Panc1 (cell line): ENCODE measurements around the gene AIFM1. TPM values are rescaled to one million over a fixed set of nuclear protein-coding genes. Genes with fewer than 3 reads are reported as not detected.
A peak's percentile ranks its signal among the peaks of the same experiment; 100 is the strongest.

Experiments used
- ATAC-seq: fragments of 200-7000 bp; cut with Tn5 transposase; 2 replicates; pipeline ENCODE4 v1.9.1; 2020; ENCODE audit warnings: mild to moderate bottlenecking, moderate library complexity
- BruUV-seq: library from RNA; stranded (reverse); fragments of 400-500 nt; replicated peaks from 2 replicates; lab custom pipeline; 2021; lab: Mats Ljungman, UMichigan
- CTCF ChIA-PET: fragments of 300-600 bp; sonication (Branson Sonifier 250); formaldehyde crosslinking; loops from one replicate; lab custom pipeline; 2022; ENCODE audit warnings: antibody characterized with exemption; lab: Charles Lee
- POLR2A ChIA-PET: fragments of 300-600 bp; sonication (Branson Sonifier 250); formaldehyde crosslinking; loops from one replicate; lab custom pipeline; 2022; ENCODE audit warnings: antibody characterized with exemption; lab: Charles Lee
- DNase-seq: peaks from one replicate; pipeline ENCODE4 v3.0.0-alpha.2; 2010; ENCODE audit warnings: low read depth, low spot score
- H3K27ac ChIP-seq: 2 replicates; pipeline ENCODE4 v1.5.1; 2011; ENCODE audit warnings: mild to moderate bottlenecking, low read length, inconsistent platforms
- H3K27me3 ChIP-seq: fragments of 200-500 bp; sonication (Bioruptor generic); 2 replicates; pipeline ENCODE4 v1.6.0; 2014; ENCODE audit warnings: low read length, inconsistent platforms; ENCODE audit not compliant: control insufficient read depth, insufficient read depth
- H3K36me3 ChIP-seq: fragments of 200-500 bp; sonication (Bioruptor generic); 2 replicates; pipeline ENCODE4 v1.5.1; 2014; ENCODE audit warnings: inconsistent platforms, mild to moderate bottlenecking, low read length, moderate library complexity; ENCODE audit not compliant: control insufficient read depth, insufficient read depth
- H3K4me1 ChIP-seq: 2 replicates; pipeline ENCODE4 v1.5.1; 2011; ENCODE audit warnings: inconsistent platforms, mild to moderate bottlenecking, low read length, moderate library complexity; ENCODE audit not compliant: control insufficient read depth, insufficient read depth
- H3K4me3 ChIP-seq, 2 experiments: 2 replicates each; pipeline ENCODE4 v1.5.1; 2011 to 2012; ENCODE audit warnings: low read depth in 2 of 2, low read length in 2 of 2, mild to moderate bottlenecking in 2 of 2, inconsistent platforms in 1 of 2, moderate library complexity in 1 of 2
- H3K9me3 ChIP-seq: fragments of 200-500 bp; sonication (Bioruptor generic); 2 replicates; pipeline ENCODE4 v1.5.1; 2014; ENCODE audit warnings: low read depth, mild to moderate bottlenecking, inconsistent platforms, low read length, moderate library complexity; ENCODE audit not compliant: control insufficient read depth, insufficient read depth
- CTCF ChIP-seq: fragments of 450-650 bp; IDR thresholded peaks from 2 replicates; pipeline ENCODE4 v1.5.1; 2017; ENCODE audit warnings: mild to moderate bottlenecking
- POLR2AphosphoS5 ChIP-seq: IDR thresholded peaks from 2 replicates; pipeline ENCODE4 v1.6.1; 2012; ENCODE audit warnings: mild to moderate bottlenecking, low read depth, low read length, moderate library complexity
- REST ChIP-seq, 2 experiments: IDR thresholded peaks; 2 replicates each; pipeline ENCODE4 v1.6.1; 2011 to 2012; ENCODE audit warnings: low read depth in 2 of 2, control low read depth in 1 of 2, low read length in 1 of 2, mild to moderate bottlenecking in 1 of 2, moderate library complexity in 1 of 2; ENCODE audit not compliant: insufficient read depth in 1 of 2
- SIN3A ChIP-seq: IDR thresholded peaks from 2 replicates; pipeline ENCODE4 v1.6.1; 2012; ENCODE audit warnings: low read depth, mild to moderate bottlenecking, low read length, moderate library complexity, borderline replicate concordance; ENCODE audit not compliant: insufficient read depth
- TCF7L2 ChIP-seq: IDR thresholded peaks from 2 replicates; pipeline ENCODE4 v1.6.1; 2011; ENCODE audit warnings: mild to moderate bottlenecking, low read depth, low read length, inconsistent platforms
- in situ Hi-C: cut with HindIII; loops from 2 replicates; pipeline ENCODE4 v1.10.0; 2016; ENCODE audit warnings: low sequenced_read_pairs, low pct_unique_long_range_greater_than_20kb
- intact Hi-C: fragments of 100-400 bp; cut with micrococcal nuclease; formaldehyde crosslinking; loops from one replicate; pipeline ENCODE4 v1.10.0; 2022; ENCODE audit not compliant: unreplicated experiment
- total RNA-seq: library from RNA; stranded (reverse); gene quantifications from one replicate; pipeline ENCODE4 v1.2.1, GENCODE V29; 2021; ENCODE audit not compliant: unreplicated experiment

Gene AIFM1
- total RNA-seq, 1 experiment from 2014 or later = 96.6 TPM

- DNase-seq (no peak), ATAC-seq (no peak)
- Histone ChIP-seq H3K9me3 (no peaks in the 10 kb centered on the region), H3K36me3 (no peaks in the 10 kb centered on the region), H3K27ac (peak overlapping the region; percentile 90), H3K4me1 (peaks cover 43% of the 10 kb centered on the region), H3K27me3 (no peaks in the 10 kb centered on the region), H3K4me3 (peak overlapping the region; percentile 22 to 43)
- intact Hi-C loops = no loop called here
- BruUV-seq = no TSS peak
- ChIA-PET CTCF (interaction anchor here (0.5 to 2.2 kb wide), 4 partner anchors 15 to 58 kb away, joined by 3 to 7 read pairs (median 4); no protein-coding TSS in a partner anchor), POLR2A (interaction anchor here (0.7 to 1.4 kb wide), 2 partner anchors 10 to 46 kb away, joined by 3 to 8 read pairs; partner anchors contain the start of gene AIFM1)
- in situ Hi-C loops = no loop called here
- no peak for TF ChIP-seq REST (IDR thresholded peaks at IDR 0.05; ENCODE audit: insufficient read depth in 1 of 2, low read depth in 2 of 2, low read length in 1 of 2)
- TF ChIP-seq POLR2AphosphoS5 = no peak
- no peak for TF ChIP-seq CTCF
- no peak for TF ChIP-seq SIN3A
- TF ChIP-seq TCF7L2 = no peak
These were observed 46.2 kb downstream of the AIFM1 start for GRCh38 chrX:130119312-130119898.

DNA sequence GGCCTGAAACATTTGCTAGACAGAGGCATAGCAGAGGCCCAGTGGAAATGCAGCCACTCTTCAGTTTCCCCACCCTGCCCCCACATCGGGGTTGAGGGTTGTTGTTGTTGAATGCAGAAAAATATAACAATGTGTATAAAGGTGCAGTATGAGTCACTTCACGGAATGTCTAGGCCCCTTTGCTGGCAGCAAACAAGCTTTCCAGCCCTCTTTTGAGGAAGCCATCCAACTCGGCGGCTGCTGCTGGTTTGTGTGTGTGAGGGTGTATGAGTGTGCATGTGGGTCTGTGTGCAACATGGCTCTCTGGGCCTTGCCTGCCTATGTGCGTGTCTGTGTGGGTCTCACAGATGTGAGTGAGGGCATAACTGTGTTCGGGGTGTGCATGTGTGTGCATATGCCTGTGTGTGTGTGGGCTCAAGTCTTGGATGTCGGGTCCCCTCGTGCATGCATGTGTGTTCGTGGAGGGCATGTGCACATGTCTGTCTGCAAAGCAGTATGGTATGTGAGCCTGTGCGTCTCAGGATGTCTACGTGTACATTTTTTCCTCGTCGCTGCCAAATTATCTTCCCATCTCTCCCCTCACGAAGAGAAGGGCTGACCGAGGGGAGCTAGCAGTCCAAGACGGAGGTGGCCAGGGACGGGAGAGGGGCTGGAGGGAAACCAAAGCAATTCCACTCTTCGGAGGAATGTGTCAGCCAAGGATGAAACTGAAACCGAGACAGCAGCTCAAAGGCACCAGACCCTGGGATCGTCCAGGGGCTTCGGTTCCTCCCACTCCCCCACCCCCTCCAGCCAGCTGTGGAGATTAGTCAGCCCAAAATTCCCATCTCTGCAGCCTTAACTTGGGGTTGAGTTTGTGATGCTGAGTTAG is 47.0 kb downstream of the AIFM1 start:
- ChIA-PET CTCF (interaction anchor here (0.5 kb wide), 1 partner anchor 14 kb away, joined by 5 read pairs; no protein-coding TSS in a partner anchor), POLR2A (interaction anchor here (0.7 kb wide), 1 partner anchor 47 kb away, joined by 3 read pairs; the partner anchor contains the start of gene AIFM1)
- Histone ChIP-seq H3K9me3 (no peaks in the 10 kb centered on the region), H3K27me3 (no peaks in the 10 kb centered on the region), H3K4me1 (peaks cover 50% of the 10 kb centered on the region), H3K36me3 (no peaks in the 10 kb centered on the region), H3K27ac (peak overlapping the region; percentile 90), H3K4me3 (peak overlapping the region; percentile 22 to 43)
- intact Hi-C loops = no loop called here
- in situ Hi-C loops = no loop called here
- ATAC-seq = peak; percentile 46
- DNase-seq = no peak
- no TSS peak for BruUV-seq
- TF ChIP-seq REST (IDR thresholded peaks at IDR 0.05; ENCODE audit: insufficient read depth in 1 of 2, low read depth in 2 of 2, low read length in 1 of 2) = no peak
- TF ChIP-seq POLR2AphosphoS5 = no peak; the same call in 1 of the 2 replicates
- no peak for TF ChIP-seq SIN3A
- no peak for TF ChIP-seq TCF7L2
- no peak for TF ChIP-seq CTCF
